GM12878 (cell line): ENCODE results near the gene RMC1. TPM values are rescaled to one million over a fixed set of nuclear protein-coding genes. Genes with fewer than 3 reads are reported as not detected.

Source experiments
- FOXK2 ChIP-seq: fragments of 450-650 bp; IDR thresholded peaks from 2 replicates; pipeline ENCODE4 v1.6.1; 2017; ENCODE audit warnings: mild to moderate bottlenecking, moderate library complexity
- MTA3 ChIP-seq: IDR thresholded peaks from 2 replicates; pipeline ENCODE4 v1.6.1; 2012; ENCODE audit warnings: low read length, inconsistent platforms, borderline replicate concordance
- MYC ChIP-seq: IDR thresholded peaks from 2 replicates; pipeline ENCODE4 v1.6.1; 2011; ENCODE audit warnings: mild to moderate bottlenecking, low read length, moderate library complexity, inconsistent platforms; ENCODE audit not compliant: insufficient read depth, insufficient replicate concordance, insufficient read length, severe bottlenecking
- YBX1 ChIP-seq: fragments of 450-650 bp; IDR thresholded peaks from 2 replicates; pipeline ENCODE4 v1.6.1; 2016; ENCODE audit warnings: antibody characterized with exemption
- polyA plus RNA-seq, 11 experiments: library from polyadenylated mRNA; depleted of rRNA in 4 of 11; unstranded in 6 of 11; stranded (reverse) in 5 of 11; fragments of >200 nt; fragmentation: Nextera tagmentation in 4 of 11; fragmentation: Illumina TruSeq in 1 of 11; extraction: Ambion mirVana in 4 of 11; extraction: Trizol in 1 of 11; gene quantifications; 1 replicate in 1 of 11; 2 replicates in 10 of 11; pipeline versions ENCODE4 v1.2.1 to v1.2.3, GENCODE V29; 2011 to 2016; ENCODE audit warnings: inconsistent platforms in 2 of 11, missing spikeins in 2 of 11, low read depth in 1 of 11
- total RNA-seq, 4 experiments: library from RNA; depleted of rRNA in 3 of 4; stranded (reverse); fragments of >200 nt in 3 of 4; fragmentation: Illumina TruSeq in 1 of 4; extraction: Trizol in 1 of 4; gene quantifications; 2 replicates each; pipeline versions ENCODE4 v1.2.1 to v1.2.3, GENCODE V29; 2013 to 2021
- TF ChIP-seq, protein P1 (sequence below): fragments of 450-650 bp; IDR thresholded peaks from 2 replicates; pipeline ENCODE4 v1.6.1; 2017; ENCODE audit warnings: mild to moderate bottlenecking, moderate library complexity
- TF ChIP-seq, protein P2 (sequence below): fragments of 450-650 bp; IDR thresholded peaks from 2 replicates; pipeline ENCODE4 v1.6.1; 2016; ENCODE audit warnings: mild to moderate bottlenecking
- TF ChIP-seq, protein P3 (sequence below): fragments of 450-650 bp; IDR thresholded peaks from 2 replicates; pipeline ENCODE4 v1.6.1; 2017; ENCODE audit warnings: mild to moderate bottlenecking

The RMC1 gene
- total and polyA plus RNA-seq, 10 of the 15 experiments (the other 5 are each of a cell fraction or from before 2014, with no cell fraction given): 8.4 to 57.6 (median 42.5) TPM

DNA sequence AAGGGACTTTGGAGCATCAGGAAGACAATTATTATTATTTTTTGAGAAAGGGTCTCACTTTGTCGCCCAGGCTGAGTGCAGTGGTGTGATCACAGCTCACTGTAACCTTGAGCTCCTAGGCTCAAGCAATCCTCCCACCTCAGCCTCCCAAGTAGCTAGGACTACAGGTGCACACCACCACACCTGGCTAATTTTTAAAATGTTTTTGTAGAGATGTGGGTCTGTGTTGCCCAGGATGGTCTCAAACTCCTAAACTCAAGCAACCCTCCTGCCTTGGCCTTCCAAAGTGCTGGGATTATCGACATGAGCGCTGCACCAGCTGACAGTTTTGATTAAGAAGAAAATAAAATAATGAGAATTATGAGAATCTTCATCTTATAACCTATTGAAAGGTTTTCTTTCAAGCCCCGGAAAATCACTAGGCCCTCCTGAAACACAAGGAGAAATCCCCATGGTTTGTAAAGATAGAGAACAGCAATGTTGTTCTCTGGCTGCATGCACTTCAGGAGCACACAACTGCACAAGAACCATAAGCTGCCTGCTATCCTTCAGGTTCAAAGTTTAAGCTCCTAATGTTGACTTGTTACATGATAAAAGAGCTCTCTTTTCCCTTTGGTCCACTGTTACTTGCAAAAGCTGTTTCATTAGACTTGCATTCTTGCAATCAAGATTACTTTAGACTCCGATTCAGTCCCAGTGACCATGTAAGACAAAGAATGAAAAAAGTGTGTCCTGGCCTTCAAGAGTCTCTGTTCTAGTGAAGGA is 66.2 kb downstream of the RMC1 start (continued):
- TF ChIP-seq, protein P1, sequence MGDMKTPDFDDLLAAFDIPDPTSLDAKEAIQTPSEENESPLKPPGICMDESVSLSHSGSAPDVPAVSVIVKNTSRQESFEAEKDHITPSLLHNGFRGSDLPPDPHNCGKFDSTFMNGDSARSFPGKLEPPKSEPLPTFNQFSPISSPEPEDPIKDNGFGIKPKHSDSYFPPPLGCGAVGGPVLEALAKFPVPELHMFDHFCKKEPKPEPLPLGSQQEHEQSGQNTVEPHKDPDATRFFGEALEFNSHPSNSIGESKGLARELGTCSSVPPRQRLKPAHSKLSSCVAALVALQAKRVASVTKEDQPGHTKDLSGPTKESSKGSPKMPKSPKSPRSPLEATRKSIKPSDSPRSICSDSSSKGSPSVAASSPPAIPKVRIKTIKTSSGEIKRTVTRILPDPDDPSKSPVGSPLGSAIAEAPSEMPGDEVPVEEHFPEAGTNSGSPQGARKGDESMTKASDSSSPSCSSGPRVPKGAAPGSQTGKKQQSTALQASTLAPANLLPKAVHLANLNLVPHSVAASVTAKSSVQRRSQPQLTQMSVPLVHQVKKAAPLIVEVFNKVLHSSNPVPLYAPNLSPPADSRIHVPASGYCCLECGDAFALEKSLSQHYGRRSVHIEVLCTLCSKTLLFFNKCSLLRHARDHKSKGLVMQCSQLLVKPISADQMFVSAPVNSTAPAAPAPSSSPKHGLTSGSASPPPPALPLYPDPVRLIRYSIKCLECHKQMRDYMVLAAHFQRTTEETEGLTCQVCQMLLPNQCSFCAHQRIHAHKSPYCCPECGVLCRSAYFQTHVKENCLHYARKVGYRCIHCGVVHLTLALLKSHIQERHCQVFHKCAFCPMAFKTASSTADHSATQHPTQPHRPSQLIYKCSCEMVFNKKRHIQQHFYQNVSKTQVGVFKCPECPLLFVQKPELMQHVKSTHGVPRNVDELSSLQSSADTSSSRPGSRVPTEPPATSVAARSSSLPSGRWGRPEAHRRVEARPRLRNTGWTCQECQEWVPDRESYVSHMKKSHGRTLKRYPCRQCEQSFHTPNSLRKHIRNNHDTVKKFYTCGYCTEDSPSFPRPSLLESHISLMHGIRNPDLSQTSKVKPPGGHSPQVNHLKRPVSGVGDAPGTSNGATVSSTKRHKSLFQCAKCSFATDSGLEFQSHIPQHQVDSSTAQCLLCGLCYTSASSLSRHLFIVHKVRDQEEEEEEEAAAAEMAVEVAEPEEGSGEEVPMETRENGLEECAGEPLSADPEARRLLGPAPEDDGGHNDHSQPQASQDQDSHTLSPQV: no peak
- TF ChIP-seq YBX1 (no peak), MTA3 (no peak), MYC (no peak), FOXK2 (no peak)
- TF ChIP-seq, protein P2, sequence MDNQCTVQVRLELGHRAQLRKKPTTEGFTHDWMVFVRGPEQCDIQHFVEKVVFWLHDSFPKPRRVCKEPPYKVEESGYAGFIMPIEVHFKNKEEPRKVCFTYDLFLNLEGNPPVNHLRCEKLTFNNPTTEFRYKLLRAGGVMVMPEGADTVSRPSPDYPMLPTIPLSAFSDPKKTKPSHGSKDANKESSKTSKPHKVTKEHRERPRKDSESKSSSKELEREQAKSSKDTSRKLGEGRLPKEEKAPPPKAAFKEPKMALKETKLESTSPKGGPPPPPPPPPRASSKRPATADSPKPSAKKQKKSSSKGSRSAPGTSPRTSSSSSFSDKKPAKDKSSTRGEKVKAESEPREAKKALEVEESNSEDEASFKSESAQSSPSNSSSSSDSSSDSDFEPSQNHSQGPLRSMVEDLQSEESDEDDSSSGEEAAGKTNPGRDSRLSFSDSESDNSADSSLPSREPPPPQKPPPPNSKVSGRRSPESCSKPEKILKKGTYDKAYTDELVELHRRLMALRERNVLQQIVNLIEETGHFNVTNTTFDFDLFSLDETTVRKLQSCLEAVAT: no peak
- TF ChIP-seq, protein P3, sequence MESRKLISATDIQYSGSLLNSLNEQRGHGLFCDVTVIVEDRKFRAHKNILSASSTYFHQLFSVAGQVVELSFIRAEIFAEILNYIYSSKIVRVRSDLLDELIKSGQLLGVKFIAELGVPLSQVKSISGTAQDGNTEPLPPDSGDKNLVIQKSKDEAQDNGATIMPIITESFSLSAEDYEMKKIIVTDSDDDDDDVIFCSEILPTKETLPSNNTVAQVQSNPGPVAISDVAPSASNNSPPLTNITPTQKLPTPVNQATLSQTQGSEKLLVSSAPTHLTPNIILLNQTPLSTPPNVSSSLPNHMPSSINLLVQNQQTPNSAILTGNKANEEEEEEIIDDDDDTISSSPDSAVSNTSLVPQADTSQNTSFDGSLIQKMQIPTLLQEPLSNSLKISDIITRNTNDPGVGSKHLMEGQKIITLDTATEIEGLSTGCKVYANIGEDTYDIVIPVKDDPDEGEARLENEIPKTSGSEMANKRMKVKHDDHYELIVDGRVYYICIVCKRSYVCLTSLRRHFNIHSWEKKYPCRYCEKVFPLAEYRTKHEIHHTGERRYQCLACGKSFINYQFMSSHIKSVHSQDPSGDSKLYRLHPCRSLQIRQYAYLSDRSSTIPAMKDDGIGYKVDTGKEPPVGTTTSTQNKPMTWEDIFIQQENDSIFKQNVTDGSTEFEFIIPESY: no peak
- TF ChIP-seq, all 136 proteins: peak for 0
